Measurements from ENCODE around the gene SCG3. TPM values are rescaled to one million over a fixed set of nuclear protein-coding genes. Genes with fewer than 3 reads are reported as not detected.

The SCG3 gene
- total and polyA plus RNA-seq, 2 of the 13 experiments (the other 11 are each of a cell fraction or from before 2014, with no cell fraction given) = not detected

- TF ChIP-seq ZNF558 (CRISPR knock-in tag; IDR thresholded peaks at IDR 0.05; ENCODE audit: borderline replicate concordance) = no peak
- TF ChIP-seq NFKB2 (CRISPR knock-in tag; IDR thresholded peaks at IDR 0.05; ENCODE audit: borderline replicate concordance) = no peak
- TF ChIP-seq KLF15 (CRISPR knock-in tag; IDR thresholded peaks at IDR 0.05; ENCODE audit: borderline replicate concordance) = no peak
- no peak for TF ChIP-seq SRF (IDR thresholded peaks at IDR 0.05; ENCODE audit: low read depth, low read length)
- TF ChIP-seq SIX4 (CRISPR knock-in tag; IDR thresholded peaks at IDR 0.05) = no peak
Observed at GRCh38 chr15:51760805-51761204, 79.5 kb downstream of the SCG3 start (continued).

GRCh38 chr15:51765751-51766150 is 84.4 kb downstream of the SCG3 start:
- ATAC-seq (no peak), DNase-seq (ENCODE audit: low spot score) (no peak), FAIRE-seq (no peak)
- Histone ChIP-seq H3K4me3 (replicated peaks in 1 of 3; ENCODE audit: insufficient read depth in 1 of 3, low read depth in 2 of 3, low read length in 3 of 3) (no peak overlapping the region), H3K4me1 (ENCODE audit: insufficient read depth, low read length) (no peaks in the 10 kb centered on the region), H3K9me3 (ENCODE audit: low read length) (no peaks in the 10 kb centered on the region), H4K20me1 (ENCODE audit: insufficient read depth, low read length) (no peaks in the 10 kb centered on the region), H3K79me2 (ENCODE audit: insufficient read depth, low read length) (no peaks in the 10 kb centered on the region), H2AFZ (ENCODE audit: low read length) (no peak overlapping the region), H3K9ac (ENCODE audit: insufficient read depth, low read depth, low read length) (no peak overlapping the region), H3K36me3 (replicated peaks in 1 of 2; ENCODE audit: control insufficient read depth in 1 of 2, insufficient read depth in 2 of 2, low read length in 2 of 2) (no peaks in the 10 kb centered on the region), H3K27me3 (ENCODE audit: control insufficient read depth in 1 of 2, insufficient read depth in 2 of 2, low read length in 2 of 2) (peaks cover 0 to 16% of the 10 kb centered on the region in 2 experiments; a peak in 3 of 5 replicates), H3K4me2 (ENCODE audit: low read depth, low read length) (no peak overlapping the region), H3K27ac (ENCODE audit: extremely low read length, insufficient read depth, low read length) (no peak overlapping the region)
- intact Hi-C loops (cut with micrococcal nuclease; ENCODE audit: unreplicated experiment) = no loop called here
- CTCF ChIA-PET (ENCODE audit: low intra/inter-chr PET ratio, low total read pairs) = no interaction called here
- POLR2A ChIA-PET = no interaction called here
- in situ Hi-C loops (cut with HindIII; ENCODE audit: extremely low pct_ligation_motif_present, low pct_unique_long_range_greater_than_20kb) = no loop called here
- no TSS peak for BruUV-seq (replicated peaks)
- 27% methylated on average over 7 of the region's 7 CpGs for WGBS (ENCODE audit: low lambda C conversion rate)
- TF ChIP-seq SSRP1 (CRISPR knock-in tag; IDR thresholded peaks at IDR 0.05) (no peak), ZNF282 (IDR thresholded peaks at IDR 0.05; ENCODE audit: partially characterized antibody) (no peak), BATF2 (CRISPR knock-in tag; IDR thresholded peaks at IDR 0.05) (no peak), ZBTB7B (CRISPR knock-in tag; IDR thresholded peaks at IDR 0.05) (no peak), MLXIP (CRISPR knock-in tag; IDR thresholded peaks at IDR 0.05; ENCODE audit: borderline replicate concordance) (no peak), ONECUT2 (CRISPR knock-in tag; IDR thresholded peaks at IDR 0.05) (no peak), FOSL2 (CRISPR knock-in tag; IDR thresholded peaks at IDR 0.05) (no peak), AHDC1 (CRISPR knock-in tag; IDR thresholded peaks at IDR 0.05; ENCODE audit: borderline replicate concordance) (no peak), MAF1 (CRISPR knock-in tag; IDR thresholded peaks at IDR 0.05; ENCODE audit: borderline replicate concordance) (no peak), NONO (IDR thresholded peaks at IDR 0.05) (no peak), NONO (CRISPR knock-in tag; conservative IDR thresholded peaks at IDR 0.05) (no peak), RBAK (CRISPR knock-in tag; IDR thresholded peaks at IDR 0.05) (no peak)
